Measurements from ENCODE around the gene SNTN.

GRCh38 chr3:63607716-63608115, 44.8 kb upstream of the SNTN start:
- TF ChIP-seq CTCF (IDR thresholded peaks at IDR 0.05; ENCODE audit: extremely low read depth in 1 of 2, insufficient read depth in 1 of 2, low read depth in 1 of 2, low read length in 2 of 2) (no peak), MAX (IDR thresholded peaks at IDR 0.05; ENCODE audit: insufficient read depth, insufficient read length) (no peak)
